Tibial nerve (tissue), 4 donors: Measurements from ENCODE around the gene ATP7A. TPM values are rescaled to one million over a fixed set of nuclear protein-coding genes. Genes with fewer than 3 reads are reported as not detected.

Source experiments
- DNase-seq, 2 donors: peaks; one replicate each; pipeline ENCODE4 v3.0.0-alpha.2; 2019; ENCODE audit warnings: low spot score in 2 of 2
- H3K27ac ChIP-seq, 4 donors: fragments of 200-600 bp; sonication (generic) in 3 of 4; one replicate each; pipeline ENCODE4 v1.5.1; 2017 to 2019; ENCODE audit warnings: mild to moderate bottlenecking in 1 of 4
- H3K27me3 ChIP-seq, 2 donors: fragments of 200-600 bp; sonication (generic) in 1 of 2; one replicate each; pipeline versions ENCODE4 v1.5.1 to v1.6.0; 2017 to 2019
- H3K36me3 ChIP-seq, 3 donors: fragments of 200-600 bp; sonication (generic); one replicate each; pipeline ENCODE4 v1.5.1; 2018 to 2019
- H3K4me1 ChIP-seq, 4 donors: fragments of 200-600 bp; sonication (generic) in 3 of 4; one replicate each; pipeline ENCODE4 v1.5.1; 2017 to 2019
- H3K4me3 ChIP-seq, 4 donors: fragments of 200-600 bp; sonication (generic) in 3 of 4; one replicate each; pipeline ENCODE4 v1.5.1; 2017 to 2019; ENCODE audit warnings: mild to moderate bottlenecking in 1 of 4, moderate library complexity in 1 of 4
- H3K9me3 ChIP-seq, 4 donors: fragments of 200-600 bp; sonication (generic) in 3 of 4; one replicate each; pipeline ENCODE4 v1.5.1; 2017 to 2019
- CTCF ChIP-seq, 5 experiments: fragments of 200-600 bp in 3 of 5; fragments of 450-650 bp in 2 of 5; sonication (generic) in 3 of 5; IDR thresholded peaks; one replicate each; pipeline ENCODE4 v1.5.1; 2016 to 2019; ENCODE audit warnings: antibody characterized with exemption in 5 of 5, mild to moderate bottlenecking in 3 of 5, moderate library complexity in 2 of 5
- EP300 ChIP-seq, 2 donors: sonication (generic); formaldehyde crosslinking; IDR thresholded peaks; one replicate each; pipeline ENCODE4 v1.6.1; 2017; ENCODE audit warnings: antibody characterized with exemption in 2 of 2, mild to moderate bottlenecking in 1 of 2
- POLR2A ChIP-seq, 2 donors: fragments of 450-650 bp; IDR thresholded peaks; one replicate each; pipeline ENCODE4 v1.6.1; 2017; ENCODE audit warnings: antibody characterized with exemption in 2 of 2, mild to moderate bottlenecking in 2 of 2, moderate library complexity in 2 of 2
- whole genome bisulfite sequencing, 2 donors: methylation state at CpG; one replicate each; pipeline ENCODE4 v1.1.5; 2018; 5-methylcytosine and 5-hydroxymethylcytosine counted together
- total RNA-seq, 4 donors: library from RNA; depleted of rRNA; stranded (reverse); fragments of >200 nt; gene quantifications; one replicate each; pipeline ENCODE4 v1.1.0, GENCODE V29; 2016

Gene ATP7A
- total RNA-seq, 4 donors from 2014 or later = 9.4 to 12.7 (median 10.4) TPM

GRCh38 chrX:77962068-77962902 lies 51.8 kb downstream of the ATP7A start:
- H3K27ac ChIP-seq = no peak overlapping the region
- TF ChIP-seq CTCF (IDR thresholded peaks at IDR 0.05) (no peak), EP300 (IDR thresholded peaks at IDR 0.05) (no peak), POLR2A (IDR thresholded peaks at IDR 0.05) (no peak)
- H3K4me1 ChIP-seq = no peaks in the 10 kb centered on the region
- H3K4me3 ChIP-seq = no peak overlapping the region
- no peak for DNase-seq
- WGBS, 2 donors = 80 to 82% methylated on average over 13 of the region's 13 CpGs
- H3K36me3 ChIP-seq = no peaks in the 10 kb centered on the region
- H3K27me3 ChIP-seq = no peaks in the 10 kb centered on the region
- H3K9me3 ChIP-seq = no peaks in the 10 kb centered on the region

- no peak for DNase-seq
- H3K9me3 ChIP-seq = no peaks in the 10 kb centered on the region
- peaks cover 0 to 8% (median 0%) of the 10 kb centered on the region in 3 donors for H3K36me3 ChIP-seq
- no peaks in the 10 kb centered on the region for H3K27me3 ChIP-seq
- H3K4me1 ChIP-seq = no peaks in the 10 kb centered on the region
- H3K4me3 ChIP-seq = no peak overlapping the region
- H3K27ac ChIP-seq = no peak overlapping the region
- TF ChIP-seq POLR2A (IDR thresholded peaks at IDR 0.05) = no peak
- no peak for TF ChIP-seq EP300 (IDR thresholded peaks at IDR 0.05)
- TF ChIP-seq CTCF (IDR thresholded peaks at IDR 0.05) = no peak
- WGBS, 2 donors = 80 to 85% methylated on average over 3 of the region's 3 CpGs
These were observed 55.9 kb downstream of the ATP7A start for GRCh38 chrX:77966361-77966760.

- H3K9me3 ChIP-seq = no peaks in the 10 kb centered on the region
- H3K36me3 ChIP-seq = peaks cover 0 to 8% (median 0%) of the 10 kb centered on the region in 3 donors
- no peak for DNase-seq
- 57 to 73% methylated on average over 1 of the region's 1 CpG for WGBS, 2 donors
- no peaks in the 10 kb centered on the region for H3K4me1 ChIP-seq
- no peak overlapping the region for H3K27ac ChIP-seq
- H3K4me3 ChIP-seq = no peak overlapping the region
- no peak for TF ChIP-seq EP300 (IDR thresholded peaks at IDR 0.05)
- TF ChIP-seq CTCF (IDR thresholded peaks at IDR 0.05) = no peak
- TF ChIP-seq POLR2A (IDR thresholded peaks at IDR 0.05) = no peak
- no peaks in the 10 kb centered on the region for H3K27me3 ChIP-seq
These were observed 57.1 kb downstream of the ATP7A start for GRCh38 chrX:77967631-77968030.

- no peak for DNase-seq
- H3K27ac ChIP-seq = no peak within 1 kb of the TSS
- whole genome bisulfite sequencing, 2 donors = 95 to 98% methylated on average over 13 of the region's 13 CpGs
These were observed 59.0 kb downstream of the ATP7A start, which contains the start of gene PGAM4 for GRCh38 chrX:77969538-77969937. Gene PGAM4 (minus strand): TSS chrX:77969638. CDS start chrX:77969638, 0 bp downstream.

More at GRCh38 chrX:77969538-77969937, 59.0 kb downstream of the ATP7A start, which contains the start of gene PGAM4:
- Histone ChIP-seq H3K36me3 (peaks cover 0 to 12% (median 0%) of the 10 kb centered on the region in 3 donors), H3K4me1 (no peaks in the 10 kb centered on the region), H3K27me3 (no peaks in the 10 kb centered on the region), H3K9me3 (no peaks in the 10 kb centered on the region), H3K4me3 (no peak within 1 kb of the TSS)
- TF ChIP-seq CTCF (IDR thresholded peaks at IDR 0.05) = no peak
- no peak for TF ChIP-seq EP300 (IDR thresholded peaks at IDR 0.05)
- no peak for TF ChIP-seq POLR2A (IDR thresholded peaks at IDR 0.05)
